HepG2 (cell line): ENCODE results near the gene RSAD2. TPM values are rescaled to one million over a fixed set of nuclear protein-coding genes. Genes with fewer than 3 reads are reported as not detected.

Source experiments
- BHLHE40 ChIP-seq: IDR thresholded peaks from 2 replicates; pipeline ENCODE4 v1.6.1; 2011; ENCODE audit warnings: low read length, improper control_type of control experiment
- CEBPB ChIP-seq: IDR thresholded peaks from 2 replicates; pipeline ENCODE4 v1.6.1; 2011; ENCODE audit warnings: low read depth, low read length, improper control_type of control experiment, borderline replicate concordance
- GATAD2A ChIP-seq: IDR thresholded peaks from 2 replicates; pipeline ENCODE4 v1.6.1; 2016
- HHEX ChIP-seq: IDR thresholded peaks from 2 replicates; pipeline ENCODE4 v1.6.1; 2016; ENCODE audit warnings: control low read depth
- NFIC ChIP-seq: IDR thresholded peaks from 2 replicates; pipeline ENCODE4 v1.6.1; 2012; ENCODE audit warnings: mild to moderate bottlenecking, low read length, inconsistent platforms
- RELA ChIP-seq: sonication (generic); formaldehyde crosslinking; IDR thresholded peaks from 2 replicates; pipeline ENCODE4 v1.4.0; 2020; ENCODE audit warnings: missing genetic modification reagents
- SIN3B ChIP-seq: fragments of 150-350 bp; IDR thresholded peaks from 2 replicates; pipeline ENCODE4 v1.6.1; 2014; ENCODE audit warnings: low read length
- SKI ChIP-seq: fragments of 450-650 bp; IDR thresholded peaks from one replicate; pipeline ENCODE4 v1.6.1; 2018; ENCODE audit warnings: mild to moderate bottlenecking; ENCODE audit not compliant: partially characterized antibody
- ZFY ChIP-seq: sonication (generic); formaldehyde crosslinking; IDR thresholded peaks from 2 replicates; pipeline ENCODE4 v1.4.0; 2020; ENCODE audit warnings: missing genetic modification reagents
- ZNF34 ChIP-seq: sonication (generic); formaldehyde crosslinking; IDR thresholded peaks from 2 replicates; pipeline ENCODE4 v1.4.0; 2020; ENCODE audit warnings: mild to moderate bottlenecking, missing genetic modification reagents, borderline replicate concordance
- ZNF484 ChIP-seq: sonication (generic); formaldehyde crosslinking; IDR thresholded peaks from 2 replicates; pipeline ENCODE4 v1.5.1; 2020; ENCODE audit warnings: mild to moderate bottlenecking, low read depth, missing genetic modification reagents, borderline replicate concordance
- ZNF563 ChIP-seq: sonication (generic); formaldehyde crosslinking; IDR thresholded peaks from 2 replicates; pipeline ENCODE4 v1.8.0; 2022; ENCODE audit warnings: mild to moderate bottlenecking, moderate library complexity, missing genetic modification reagents
- ZNF672 ChIP-seq: sonication (generic); formaldehyde crosslinking; IDR thresholded peaks from 2 replicates; pipeline ENCODE4 v1.8.1; 2022; ENCODE audit warnings: missing genetic modification reagents
- polyA plus RNA-seq, 8 experiments: library from polyadenylated mRNA; depleted of rRNA in 3 of 8; stranded (reverse) in 7 of 8; unstranded in 1 of 8; fragments of >200 nt; fragmentation: Illumina TruSeq in 4 of 8; extraction: Trizol in 4 of 8; gene quantifications; 2 replicates each; pipeline versions ENCODE4 v1.2.1 to v1.2.3, GENCODE V29; 2011 to 2016; ENCODE audit warnings: low read depth in 4 of 8, missing spikeins in 1 of 8, mixed read lengths in 1 of 8; ENCODE audit not compliant: insufficient read depth in 1 of 8
- total RNA-seq, 5 experiments: library from RNA; depleted of rRNA; stranded (reverse); fragments of >200 nt; fragmentation: Illumina TruSeq; extraction: Trizol; gene quantifications; 2 replicates each; pipeline ENCODE4 v1.2.3, GENCODE V29; 2016; ENCODE audit warnings: low read depth in 1 of 5
- TF ChIP-seq, protein P1 (sequence below): IDR thresholded peaks from 2 replicates; pipeline ENCODE4 v1.6.1; 2016; ENCODE audit warnings: mild to moderate bottlenecking
- TF ChIP-seq, protein P2 (sequence below): sonication (generic); formaldehyde crosslinking; IDR thresholded peaks from 2 replicates; pipeline ENCODE4 v1.4.0; 2020; ENCODE audit warnings: missing genetic modification reagents
- TF ChIP-seq, protein P3 (sequence below): sonication (generic); formaldehyde crosslinking; IDR thresholded peaks from 2 replicates; pipeline ENCODE4 v1.5.1; 2020; ENCODE audit warnings: missing genetic modification reagents, mild to moderate bottlenecking, borderline replicate concordance
- TF ChIP-seq, protein P4 (sequence below): sonication (generic); formaldehyde crosslinking; IDR thresholded peaks from 2 replicates; pipeline ENCODE4 v1.5.0; 2020; ENCODE audit warnings: missing genetic modification reagents
- TF ChIP-seq, protein P5 (sequence below): sonication (generic); formaldehyde crosslinking; conservative IDR thresholded peaks from 2 replicates; pipeline ENCODE4 v1.4.0; 2020; ENCODE audit warnings: mild to moderate bottlenecking, missing genetic modification reagents, moderate library complexity
- TF ChIP-seq, protein P6 (sequence below), 2 experiments: sonication (generic) in 1 of 2; formaldehyde crosslinking in 1 of 2; IDR thresholded peaks; 2 replicates each; pipeline versions ENCODE4 v1.5.1 to v1.6.1; 2011 to 2020; ENCODE audit warnings: borderline replicate concordance in 1 of 2, low read depth in 1 of 2, low read length in 1 of 2, mild to moderate bottlenecking in 1 of 2, missing genetic modification reagents in 1 of 2, moderate library complexity in 1 of 2

The RSAD2 gene
- total and polyA plus RNA-seq, 2 of the 13 experiments (the other 11 are each of a cell fraction or from before 2014, with no cell fraction given): 0.11 TPM; not detected in 1

DNA sequence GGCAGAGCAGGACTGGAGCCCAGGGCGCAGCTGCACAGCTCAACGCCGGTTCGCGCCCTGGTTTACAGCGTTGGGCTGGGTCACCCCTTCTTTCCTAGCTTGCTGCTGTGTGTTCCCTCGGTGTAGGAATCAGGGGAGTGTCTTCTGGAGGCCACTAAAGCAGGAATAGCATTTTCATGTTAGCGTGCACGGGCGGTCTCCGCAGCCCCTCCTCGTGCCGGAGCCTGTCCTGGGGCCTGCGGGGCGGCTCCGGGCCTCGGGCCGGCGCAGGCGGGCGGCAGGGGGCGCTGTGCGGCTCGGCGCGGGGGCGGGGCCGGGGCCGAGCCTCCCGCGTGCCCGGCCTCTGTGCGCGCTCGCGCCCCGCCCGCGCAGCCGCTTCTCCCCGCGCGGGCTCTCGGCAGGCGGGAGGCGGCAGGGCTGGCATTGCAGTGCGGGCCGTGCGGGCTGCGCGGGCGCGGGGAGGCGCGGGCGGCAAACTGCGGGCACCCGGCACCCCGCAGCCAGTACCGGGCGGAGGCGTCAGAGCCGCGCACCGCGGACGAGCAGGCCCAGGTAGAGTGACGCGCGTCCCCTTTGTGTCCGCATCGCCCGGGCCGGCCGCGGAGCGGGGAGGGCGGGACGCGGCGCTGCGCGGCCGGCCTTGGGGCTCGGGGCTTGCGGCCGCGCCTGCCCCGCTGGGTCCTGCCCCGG, 39.6 kb downstream of the RSAD2 start, which contains the start of gene RNF144A (continued):
- TF ChIP-seq, protein P1, sequence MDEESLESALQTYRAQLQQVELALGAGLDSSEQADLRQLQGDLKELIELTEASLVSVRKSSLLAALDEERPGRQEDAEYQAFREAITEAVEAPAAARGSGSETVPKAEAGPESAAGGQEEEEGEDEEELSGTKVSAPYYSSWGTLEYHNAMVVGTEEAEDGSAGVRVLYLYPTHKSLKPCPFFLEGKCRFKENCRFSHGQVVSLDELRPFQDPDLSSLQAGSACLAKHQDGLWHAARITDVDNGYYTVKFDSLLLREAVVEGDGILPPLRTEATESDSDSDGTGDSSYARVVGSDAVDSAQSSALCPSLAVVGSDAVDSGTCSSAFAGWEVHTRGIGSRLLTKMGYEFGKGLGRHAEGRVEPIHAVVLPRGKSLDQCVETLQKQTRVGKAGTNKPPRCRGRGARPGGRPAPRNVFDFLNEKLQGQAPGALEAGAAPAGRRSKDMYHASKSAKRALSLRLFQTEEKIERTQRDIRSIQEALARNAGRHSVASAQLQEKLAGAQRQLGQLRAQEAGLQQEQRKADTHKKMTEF (CRISPR knock-in tag): no peak
- no peak for TF ChIP-seq GATAD2A
- TF ChIP-seq, protein P2, sequence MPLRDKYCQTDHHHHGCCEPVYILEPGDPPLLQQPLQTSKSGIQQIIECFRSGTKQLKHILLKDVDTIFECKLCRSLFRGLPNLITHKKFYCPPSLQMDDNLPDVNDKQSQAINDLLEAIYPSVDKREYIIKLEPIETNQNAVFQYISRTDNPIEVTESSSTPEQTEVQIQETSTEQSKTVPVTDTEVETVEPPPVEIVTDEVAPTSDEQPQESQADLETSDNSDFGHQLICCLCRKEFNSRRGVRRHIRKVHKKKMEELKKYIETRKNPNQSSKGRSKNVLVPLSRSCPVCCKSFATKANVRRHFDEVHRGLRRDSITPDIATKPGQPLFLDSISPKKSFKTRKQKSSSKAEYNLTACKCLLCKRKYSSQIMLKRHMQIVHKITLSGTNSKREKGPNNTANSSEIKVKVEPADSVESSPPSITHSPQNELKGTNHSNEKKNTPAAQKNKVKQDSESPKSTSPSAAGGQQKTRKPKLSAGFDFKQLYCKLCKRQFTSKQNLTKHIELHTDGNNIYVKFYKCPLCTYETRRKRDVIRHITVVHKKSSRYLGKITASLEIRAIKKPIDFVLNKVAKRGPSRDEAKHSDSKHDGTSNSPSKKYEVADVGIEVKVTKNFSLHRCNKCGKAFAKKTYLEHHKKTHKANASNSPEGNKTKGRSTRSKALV (CRISPR knock-in tag): no peak
- TF ChIP-seq ZNF484: no peak
- TF ChIP-seq, protein P3, sequence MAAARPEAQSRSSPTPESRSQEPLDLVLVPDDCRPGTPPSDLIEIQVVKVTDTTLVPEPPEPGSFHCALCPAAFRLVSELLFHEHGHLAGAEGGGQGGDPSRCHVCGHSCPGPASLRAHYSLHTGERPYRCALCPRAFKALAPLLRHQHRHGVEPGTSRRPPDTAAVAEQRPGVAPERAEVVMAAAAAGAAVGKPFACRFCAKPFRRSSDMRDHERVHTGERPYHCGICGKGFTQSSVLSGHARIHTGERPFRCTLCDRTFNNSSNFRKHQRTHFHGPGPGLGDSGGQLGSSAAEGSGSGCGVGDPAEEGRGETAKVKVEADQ (CRISPR knock-in tag): no peak
- no peak for TF ChIP-seq SKI
- TF ChIP-seq, protein P4, sequence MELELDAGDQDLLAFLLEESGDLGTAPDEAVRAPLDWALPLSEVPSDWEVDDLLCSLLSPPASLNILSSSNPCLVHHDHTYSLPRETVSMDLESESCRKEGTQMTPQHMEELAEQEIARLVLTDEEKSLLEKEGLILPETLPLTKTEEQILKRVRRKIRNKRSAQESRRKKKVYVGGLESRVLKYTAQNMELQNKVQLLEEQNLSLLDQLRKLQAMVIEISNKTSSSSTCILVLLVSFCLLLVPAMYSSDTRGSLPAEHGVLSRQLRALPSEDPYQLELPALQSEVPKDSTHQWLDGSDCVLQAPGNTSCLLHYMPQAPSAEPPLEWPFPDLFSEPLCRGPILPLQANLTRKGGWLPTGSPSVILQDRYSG (CRISPR knock-in tag): no peak
- TF ChIP-seq SIN3B: no peak
- no peak for TF ChIP-seq BHLHE40
- TF ChIP-seq, protein P5, sequence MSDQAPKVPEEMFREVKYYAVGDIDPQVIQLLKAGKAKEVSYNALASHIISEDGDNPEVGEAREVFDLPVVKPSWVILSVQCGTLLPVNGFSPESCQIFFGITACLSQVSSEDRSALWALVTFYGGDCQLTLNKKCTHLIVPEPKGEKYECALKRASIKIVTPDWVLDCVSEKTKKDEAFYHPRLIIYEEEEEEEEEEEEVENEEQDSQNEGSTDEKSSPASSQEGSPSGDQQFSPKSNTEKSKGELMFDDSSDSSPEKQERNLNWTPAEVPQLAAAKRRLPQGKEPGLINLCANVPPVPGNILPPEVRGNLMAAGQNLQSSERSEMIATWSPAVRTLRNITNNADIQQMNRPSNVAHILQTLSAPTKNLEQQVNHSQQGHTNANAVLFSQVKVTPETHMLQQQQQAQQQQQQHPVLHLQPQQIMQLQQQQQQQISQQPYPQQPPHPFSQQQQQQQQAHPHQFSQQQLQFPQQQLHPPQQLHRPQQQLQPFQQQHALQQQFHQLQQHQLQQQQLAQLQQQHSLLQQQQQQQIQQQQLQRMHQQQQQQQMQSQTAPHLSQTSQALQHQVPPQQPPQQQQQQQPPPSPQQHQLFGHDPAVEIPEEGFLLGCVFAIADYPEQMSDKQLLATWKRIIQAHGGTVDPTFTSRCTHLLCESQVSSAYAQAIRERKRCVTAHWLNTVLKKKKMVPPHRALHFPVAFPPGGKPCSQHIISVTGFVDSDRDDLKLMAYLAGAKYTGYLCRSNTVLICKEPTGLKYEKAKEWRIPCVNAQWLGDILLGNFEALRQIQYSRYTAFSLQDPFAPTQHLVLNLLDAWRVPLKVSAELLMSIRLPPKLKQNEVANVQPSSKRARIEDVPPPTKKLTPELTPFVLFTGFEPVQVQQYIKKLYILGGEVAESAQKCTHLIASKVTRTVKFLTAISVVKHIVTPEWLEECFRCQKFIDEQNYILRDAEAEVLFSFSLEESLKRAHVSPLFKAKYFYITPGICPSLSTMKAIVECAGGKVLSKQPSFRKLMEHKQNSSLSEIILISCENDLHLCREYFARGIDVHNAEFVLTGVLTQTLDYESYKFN (CRISPR knock-in tag): no peak
- TF ChIP-seq HHEX (CRISPR knock-in tag): no peak
- no peak for TF ChIP-seq ZNF563
- TF ChIP-seq, protein P6, sequence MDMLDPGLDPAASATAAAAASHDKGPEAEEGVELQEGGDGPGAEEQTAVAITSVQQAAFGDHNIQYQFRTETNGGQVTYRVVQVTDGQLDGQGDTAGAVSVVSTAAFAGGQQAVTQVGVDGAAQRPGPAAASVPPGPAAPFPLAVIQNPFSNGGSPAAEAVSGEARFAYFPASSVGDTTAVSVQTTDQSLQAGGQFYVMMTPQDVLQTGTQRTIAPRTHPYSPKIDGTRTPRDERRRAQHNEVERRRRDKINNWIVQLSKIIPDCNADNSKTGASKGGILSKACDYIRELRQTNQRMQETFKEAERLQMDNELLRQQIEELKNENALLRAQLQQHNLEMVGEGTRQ (IDR thresholded peaks at IDR 0.05; ENCODE audit: low read depth, low read length): no peak
- TF ChIP-seq, protein P6 (CRISPR knock-in tag; IDR thresholded peaks at IDR 0.05; ENCODE audit: borderline replicate concordance): no peak
- TF ChIP-seq ZFY (CRISPR knock-in tag): peak; percentile 84
- TF ChIP-seq NFIC: no peak
- no peak for TF ChIP-seq ZNF672 (CRISPR knock-in tag)
- no peak for TF ChIP-seq CEBPB
- no peak for TF ChIP-seq RELA (CRISPR knock-in tag)
- no peak for TF ChIP-seq ZNF34 (CRISPR knock-in tag)
